ENCODE data around the gene PIGS.
"Not testable (repeated sequence)": the region's sequence is repeated elsewhere in the genome, so short reads cannot be mapped to it uniquely, and the experiment has no call there.

Gene PIGS

GRCh38 chr17:28578246-28579195, 7.2 kb upstream of the PIGS start:
- DNase-seq, result no peak

- DNase-seq, result no peak
These were observed 6.1 kb upstream of the PIGS start for GRCh38 chr17:28577466-28577824.

DNA sequence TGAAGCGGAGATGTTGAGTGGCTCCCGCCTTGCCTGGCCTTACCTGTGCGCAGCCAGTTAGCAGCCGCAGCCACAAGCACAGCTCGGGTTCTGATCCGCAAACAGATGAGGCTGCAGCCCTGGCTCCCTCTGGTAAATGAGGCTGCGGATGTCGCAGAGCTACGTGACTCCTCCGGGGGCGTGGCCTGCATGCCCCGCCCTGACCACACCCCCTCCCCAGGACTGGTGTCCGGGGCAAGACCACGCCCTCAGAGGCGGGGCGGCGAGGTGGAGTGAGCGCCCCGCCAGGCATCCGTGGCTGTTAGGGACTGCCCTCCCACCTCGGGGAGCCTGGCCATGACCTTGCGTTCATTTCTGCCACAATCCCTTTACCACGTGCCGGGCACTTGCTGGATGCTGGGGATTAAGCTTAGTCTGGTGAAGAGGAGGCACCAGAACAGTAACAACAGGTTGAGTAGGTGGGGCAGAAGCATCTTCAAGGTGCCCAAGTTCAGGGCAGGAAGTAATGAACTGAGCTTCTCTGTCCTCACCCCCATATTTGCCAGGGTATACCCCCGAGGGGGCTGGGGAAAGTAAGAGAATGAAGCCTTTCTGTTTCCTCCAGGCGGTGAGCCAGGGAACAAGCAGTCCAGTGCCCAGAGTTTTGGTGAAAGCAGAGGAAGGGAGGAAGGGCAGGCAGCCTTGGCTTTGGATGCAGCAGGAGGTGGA, 5.6 kb upstream of the PIGS start, which contains the start of gene ALDOC:
TSS of gene ALDOC (minus strand) at position 138 of the 708 bp plus-strand sequence. CDS start 1,363 bp downstream, outside the sequence.
- DNase-seq, result peak; percentile 98

GRCh38 chr17:28576016-28576415, 4.7 kb upstream of the PIGS start:
- not testable (repeated sequence) for DNase-seq

GRCh38 chr17:28575126-28575795, 3.9 kb upstream of the PIGS start:
- DNase-seq, result no peak

GRCh38 chr17:28574526-28574925, 3.2 kb upstream of the PIGS start:
- DNase-seq, result no peak

DNA sequence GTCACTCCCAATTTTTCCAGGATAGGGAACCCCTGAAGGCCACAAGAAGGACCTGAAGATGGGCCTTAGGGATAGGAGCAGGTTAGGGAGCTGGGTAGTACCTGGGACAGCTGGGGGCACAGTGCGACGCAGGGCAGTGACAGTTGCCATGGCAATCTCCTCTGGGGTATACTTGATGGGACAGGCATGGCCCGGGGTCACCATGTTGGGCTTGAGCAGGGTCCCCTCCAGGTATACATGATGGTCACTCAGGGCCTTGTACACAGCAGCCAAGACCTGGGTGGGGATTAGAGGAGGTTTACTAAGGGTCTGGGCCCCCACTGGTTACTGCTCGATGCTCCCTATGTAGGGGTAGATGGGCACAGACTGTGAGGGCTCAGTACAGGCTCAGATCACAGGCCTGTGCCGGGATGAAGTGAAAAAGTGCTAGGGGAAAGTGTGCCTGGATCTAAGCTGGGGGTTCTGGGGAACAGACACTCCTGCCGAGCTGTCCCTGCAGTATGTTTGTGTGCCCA, 2.7 kb upstream of the PIGS start:
- no peak for DNase-seq

DNA sequence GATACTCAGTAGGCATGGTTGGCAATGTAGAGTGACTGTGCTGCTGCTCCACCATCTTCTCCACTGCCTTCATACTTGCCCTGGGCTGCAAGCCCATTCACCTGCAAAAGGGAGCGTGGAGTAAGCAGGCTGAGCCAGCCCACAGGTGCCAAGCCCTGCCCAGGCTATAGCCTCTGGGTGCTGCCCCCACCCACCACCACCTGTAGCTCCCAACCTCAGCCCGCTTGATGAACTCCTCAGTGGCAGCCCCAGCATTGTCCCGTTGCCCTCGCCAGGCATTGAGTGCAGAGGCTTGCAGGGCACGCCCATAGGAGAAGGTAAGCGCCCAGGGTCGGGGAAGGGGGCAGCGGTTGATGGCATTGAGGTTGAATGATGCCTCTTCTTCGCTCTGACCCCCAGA, 2.2 kb upstream of the PIGS start:
- no peak for DNase-seq

- no peak for DNase-seq
These were observed 1.7 kb upstream of the PIGS start for GRCh38 chr17:28573040-28573380.

DNA sequence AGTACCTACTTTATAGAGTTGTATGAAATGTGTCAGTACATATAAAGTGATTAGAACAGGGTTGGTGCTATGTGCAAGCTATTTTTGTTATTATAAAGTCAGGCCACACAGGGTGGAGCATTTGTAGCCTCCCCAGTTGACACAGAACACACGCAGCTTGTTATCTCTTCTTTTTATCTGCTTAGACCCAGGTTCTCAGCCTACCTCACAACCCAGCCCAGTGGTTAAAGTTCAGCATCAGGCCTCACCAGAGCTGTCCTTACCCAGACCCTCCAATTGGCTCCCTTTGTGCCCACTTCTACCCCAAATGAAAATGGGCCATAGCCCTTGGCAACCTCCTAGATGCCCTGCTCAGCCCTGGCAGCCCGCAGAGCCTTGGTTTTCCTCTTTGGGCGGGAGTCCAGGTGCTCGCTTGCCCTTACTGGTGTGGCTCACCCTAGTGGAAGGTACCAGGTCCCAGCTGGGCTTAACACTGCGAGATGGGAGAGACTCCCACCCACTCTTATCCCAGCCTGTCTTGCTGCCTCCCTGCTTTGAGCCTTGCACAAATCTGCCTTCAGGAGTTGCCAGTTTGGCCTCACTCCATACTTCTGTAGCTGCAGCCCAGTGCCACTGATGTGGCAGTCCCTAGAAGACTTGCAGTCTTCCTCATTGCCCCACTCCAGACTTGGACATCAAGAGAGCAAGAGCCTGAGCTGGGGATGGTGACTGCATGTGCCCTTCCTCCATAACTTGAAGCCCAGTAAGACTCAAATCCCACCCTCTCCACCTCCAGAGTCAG, 1.1 kb upstream of the PIGS start:
- DNase-seq, result no peak

- DNase-seq, result peak; percentile 79
These were observed 486 bp downstream of the PIGS start for GRCh38 chr17:28570716-28571360.

- DNase-seq, result no peak
These were observed 1.9 kb downstream of the PIGS start for GRCh38 chr17:28569446-28569845.

DNA sequence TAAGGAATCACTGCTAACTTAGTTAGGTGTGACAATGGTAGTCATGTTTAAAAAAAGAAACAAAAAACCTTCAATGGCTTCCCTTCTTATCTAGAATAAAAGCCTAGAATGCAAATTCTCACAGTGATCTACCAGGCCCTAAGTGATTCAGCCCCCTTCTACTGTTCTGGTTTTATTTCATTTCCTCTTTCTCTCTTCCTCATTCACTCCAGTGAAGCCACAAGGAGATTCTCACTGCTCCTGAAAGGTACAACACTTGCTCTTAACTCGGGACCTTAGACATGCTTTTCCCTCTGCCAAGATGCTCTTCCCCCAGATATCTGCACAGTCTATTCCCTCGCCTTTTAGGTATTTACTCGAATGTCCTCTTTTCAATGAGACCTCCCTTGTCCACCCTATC, 3.7 kb downstream of the PIGS start:
- no peak for DNase-seq

DNA sequence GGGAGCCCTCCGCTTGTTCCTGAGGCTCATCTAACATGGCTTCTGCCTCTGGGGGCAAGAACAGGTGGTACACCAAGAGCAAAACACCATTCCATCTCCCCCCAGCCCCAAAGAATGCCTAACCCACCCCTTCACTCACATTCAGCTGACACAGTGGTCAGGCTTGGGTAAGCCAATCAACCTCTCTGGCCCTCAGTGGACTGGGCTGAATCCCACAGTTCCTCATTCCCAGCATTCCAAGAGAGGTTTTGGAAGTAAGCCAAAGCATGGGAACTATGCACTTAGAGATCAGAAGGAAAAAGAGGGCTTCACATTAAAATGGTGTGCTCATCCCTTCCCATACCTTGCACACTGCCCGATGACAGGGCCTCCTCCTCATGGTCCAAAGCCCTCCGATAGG, 7.8 kb downstream of the PIGS start:
- no peak for DNase-seq

- no peak for DNase-seq
These were observed 16.3 kb downstream of the PIGS start for GRCh38 chr17:28555022-28555421.

DNA sequence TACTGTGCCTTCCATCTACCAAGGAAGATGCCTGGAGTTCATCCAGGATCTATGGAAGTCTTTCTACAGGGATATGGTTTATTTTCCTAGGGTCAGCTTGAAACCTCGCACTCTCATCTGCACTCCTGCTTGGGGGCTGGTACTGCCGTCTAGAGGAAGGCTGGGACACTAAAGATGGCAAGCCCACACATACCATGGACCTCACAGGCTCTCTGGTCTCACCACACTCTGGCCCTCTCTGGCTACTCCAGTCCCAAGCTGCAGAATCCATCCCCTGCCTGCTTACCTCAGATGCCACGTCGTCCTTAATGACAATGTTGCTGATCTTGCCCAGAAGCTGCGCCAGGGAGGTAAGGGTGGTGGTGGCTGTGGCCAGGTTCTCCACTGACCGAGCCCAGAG, 16.8 kb downstream of the PIGS start:
- no peak for DNase-seq

- no peak for DNase-seq
These were observed 18.3 kb downstream of the PIGS start for GRCh38 chr17:28553000-28553505.

DNA sequence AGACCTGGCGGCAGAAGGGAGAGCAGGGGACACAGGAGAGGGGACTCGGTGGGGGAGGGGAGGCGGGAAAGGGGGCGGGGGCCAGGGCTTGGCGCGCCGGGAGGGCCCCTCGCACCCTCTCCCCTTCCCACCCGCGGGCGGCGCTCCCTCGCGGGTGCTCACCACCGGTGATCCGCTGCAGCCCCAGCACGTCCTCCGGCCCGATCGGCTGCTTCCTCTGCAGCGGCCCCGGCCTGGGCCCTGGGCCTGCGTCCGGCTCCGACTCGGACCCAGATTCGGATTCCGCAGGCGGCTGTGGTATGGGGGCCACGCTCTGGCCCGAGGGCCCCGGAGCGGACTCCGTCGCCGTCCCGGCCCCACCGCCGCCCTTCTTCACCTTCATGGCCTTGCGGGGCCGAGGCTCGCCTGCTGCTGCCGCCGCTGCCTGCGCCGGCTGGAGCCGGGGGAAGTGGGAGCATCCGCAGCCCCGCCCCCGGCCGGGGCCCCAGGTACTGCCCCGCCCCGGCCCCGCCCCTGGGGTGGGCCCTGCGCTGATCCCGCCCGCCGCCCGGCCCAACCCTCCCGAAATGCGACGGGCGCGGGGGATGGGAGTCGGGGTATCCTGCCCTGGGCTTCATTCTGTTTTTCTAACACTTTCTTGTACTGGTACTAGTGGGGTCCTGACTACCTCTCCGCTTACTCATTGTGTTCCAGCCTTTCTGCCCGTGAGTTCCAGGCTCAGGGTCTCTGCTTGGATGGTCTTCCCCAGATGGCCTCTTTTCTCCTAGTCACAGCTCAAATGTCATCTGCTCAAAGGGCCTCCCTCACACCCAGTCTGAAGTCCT, 18.9 kb downstream of the PIGS start, which contains the start of gene UNC119:
TSS of gene UNC119 (minus strand) at position 449 of the 824 bp plus-strand sequence. CDS start at position 382, 67 bp downstream.
- peak; percentile 81 for DNase-seq

DNA sequence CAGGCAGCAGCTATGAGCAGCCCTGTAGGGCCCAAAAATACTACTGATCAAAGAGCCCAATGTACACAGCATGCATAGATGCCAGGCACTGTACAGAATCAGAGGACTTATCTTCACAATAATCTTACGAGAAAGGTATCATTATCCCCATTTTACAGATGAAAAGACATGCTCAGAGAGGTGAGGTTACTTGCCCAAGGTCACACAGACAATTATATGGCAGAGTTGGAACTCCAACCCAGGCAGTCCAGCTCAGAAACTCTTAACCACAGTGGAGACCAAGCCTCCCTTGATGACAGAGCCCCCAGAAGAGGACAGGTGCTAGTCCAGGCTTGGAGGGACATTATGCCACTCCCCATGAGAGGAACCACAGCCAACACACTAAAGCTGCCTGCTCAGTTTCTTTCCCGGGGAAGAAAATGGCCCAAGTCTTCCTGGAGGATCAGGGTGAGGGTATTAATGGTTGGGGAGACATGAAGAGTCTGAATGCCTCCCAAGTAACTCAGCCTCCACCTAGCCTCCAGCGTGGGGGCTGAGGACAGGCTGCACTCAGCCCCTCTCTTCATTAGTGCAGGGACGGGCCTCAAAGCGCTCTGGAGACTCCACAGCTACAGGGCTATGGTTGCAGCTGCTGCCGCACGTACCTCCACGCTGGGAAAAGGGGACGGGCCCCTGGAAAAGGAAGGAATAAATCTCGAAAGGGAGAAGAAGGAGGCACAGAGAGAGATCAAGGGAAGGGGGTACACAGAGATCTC, 19.7 kb downstream of the PIGS start:
- DNase-seq, result peak; percentile 24

DNA sequence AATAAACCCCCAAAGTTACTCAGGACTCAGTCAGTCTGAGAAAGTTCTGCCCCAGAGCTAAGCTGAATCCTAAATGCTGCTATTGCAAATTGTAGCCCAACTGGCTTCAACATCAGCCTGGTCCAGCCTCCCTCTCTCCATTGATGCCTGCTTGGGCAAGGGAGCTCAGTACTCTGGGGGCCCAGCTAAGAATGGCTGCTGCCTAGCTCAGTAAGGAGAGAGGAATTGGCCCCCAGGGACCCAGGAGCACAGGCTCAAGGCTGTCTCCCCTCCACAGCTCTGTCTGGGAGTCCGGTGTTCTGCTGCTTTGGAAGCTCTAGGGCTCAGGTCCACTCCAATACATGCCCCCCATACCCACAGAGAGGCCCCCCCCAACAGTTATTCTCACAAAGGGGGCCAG, 20.5 kb downstream of the PIGS start:
- no peak for DNase-seq

Data from NCI-H146 (cell line).